ENCODE measurements around the gene MAML3. TPM values are rescaled to one million over a fixed set of nuclear protein-coding genes. Genes with fewer than 3 reads are reported as not detected.

MAML3 gene
- total and polyA plus RNA-seq, 2 experiments from 2014 or later: 1.7 to 6.5 TPM

- Mint-ChIP-seq H3K27ac (no peak overlapping the region), H3K27me3 (ENCODE audit: insufficient read depth, low read depth, poor library complexity) (peaks cover 2% of the 10 kb centered on the region), H3K4me3 (no peak overlapping the region), H3K4me1 (0 out of 3 replicates have a peak, but pooled peaks cover 3% of the 10 kb centered on the region), H3K9me3 (no peaks in the 10 kb centered on the region; the same call in 2 of the 3 replicates), H3K36me3 (ENCODE audit: low read depth) (peaks cover 8% of the 10 kb centered on the region; the same call in 2 of the 3 replicates)
- no peaks in the 10 kb centered on the region for H3K27me3 ChIP-seq (ENCODE audit: insufficient read depth)
- no peaks in the 10 kb centered on the region for H3K36me3 ChIP-seq (ENCODE audit: insufficient read depth)
- no peaks in the 10 kb centered on the region for H3F3A ChIP-seq (replicated peaks; ENCODE audit: low read depth)
- TF ChIP-seq JUNB (IDR thresholded peaks at IDR 0.05; ENCODE audit: unreplicated experiment) (no peak), ETS1 (IDR thresholded peaks at IDR 0.05) (no peak), POLR2AphosphoS5 (IDR thresholded peaks at IDR 0.05; ENCODE audit: low read depth) (no peak), CREB1 (CRISPR knock-in tag; IDR thresholded peaks at IDR 0.05; ENCODE audit: low read depth) (no peak), EZH2phosphoT487 (IDR thresholded peaks at IDR 0.05; ENCODE audit: unreplicated experiment) (no peak), STAT1 (IDR thresholded peaks at IDR 0.05; ENCODE audit: unreplicated experiment) (no peak), ZNF462 (CRISPR knock-in tag; IDR thresholded peaks at IDR 0.05) (no peak)
- H3K4me3 ChIP-seq: no peak overlapping the region
- ATAC-seq (no peak), DNase-seq (ENCODE audit: low spot score) (no peak)
- no peak overlapping the region for H3K27ac ChIP-seq (ENCODE audit: low read depth)
- H3K9me2 ChIP-seq (ENCODE audit: insufficient read depth): peaks cover 9% of the 10 kb centered on the region
- H3K79me2 ChIP-seq (replicated peaks; ENCODE audit: insufficient read depth): no peaks in the 10 kb centered on the region
- no peaks in the 10 kb centered on the region for H3K4me1 ChIP-seq (ENCODE audit: insufficient read depth)
- H4K20me1 ChIP-seq (replicated peaks; ENCODE audit: insufficient read depth): no peaks in the 10 kb centered on the region
- H3K4me2 ChIP-seq: no peak overlapping the region
- no peak overlapping the region for H2AFZ ChIP-seq
Observed at GRCh38 chr4:139676365-139676764, 477.6 kb downstream of the MAML3 start.
